GM12873 (cell line): ENCODE results near the gene L3MBTL4.

Source experiments
- TF ChIP-seq, protein P1 (sequence below): IDR thresholded peaks from 2 replicates; pipeline ENCODE4 v1.5.1; 2012; ENCODE audit warnings: low read depth, mild to moderate bottlenecking, moderate library complexity, low read length, control low read depth; ENCODE audit not compliant: insufficient read depth; ENCODE audit errors: missing control alignments

The L3MBTL4 gene

DNA sequence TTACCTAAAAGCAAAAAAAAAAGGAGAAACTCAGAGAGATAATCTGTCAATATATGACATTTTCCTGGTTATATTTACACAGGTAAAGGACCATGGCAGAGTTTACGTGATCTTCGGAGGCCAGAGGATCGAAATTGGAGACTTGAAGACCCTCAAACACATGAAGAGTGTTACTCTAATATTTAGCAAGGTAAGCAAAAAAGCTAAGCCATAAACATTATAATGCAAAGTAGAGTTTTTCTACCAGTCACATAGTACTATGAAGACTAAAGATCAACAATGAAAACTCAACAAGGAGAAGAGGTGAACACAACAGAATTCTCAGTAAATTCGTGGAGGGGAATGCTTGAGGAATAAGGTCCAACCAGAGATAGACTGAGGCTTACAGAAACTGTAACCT lies 78.5 kb downstream of the L3MBTL4 start:
- TF ChIP-seq, protein P1, sequence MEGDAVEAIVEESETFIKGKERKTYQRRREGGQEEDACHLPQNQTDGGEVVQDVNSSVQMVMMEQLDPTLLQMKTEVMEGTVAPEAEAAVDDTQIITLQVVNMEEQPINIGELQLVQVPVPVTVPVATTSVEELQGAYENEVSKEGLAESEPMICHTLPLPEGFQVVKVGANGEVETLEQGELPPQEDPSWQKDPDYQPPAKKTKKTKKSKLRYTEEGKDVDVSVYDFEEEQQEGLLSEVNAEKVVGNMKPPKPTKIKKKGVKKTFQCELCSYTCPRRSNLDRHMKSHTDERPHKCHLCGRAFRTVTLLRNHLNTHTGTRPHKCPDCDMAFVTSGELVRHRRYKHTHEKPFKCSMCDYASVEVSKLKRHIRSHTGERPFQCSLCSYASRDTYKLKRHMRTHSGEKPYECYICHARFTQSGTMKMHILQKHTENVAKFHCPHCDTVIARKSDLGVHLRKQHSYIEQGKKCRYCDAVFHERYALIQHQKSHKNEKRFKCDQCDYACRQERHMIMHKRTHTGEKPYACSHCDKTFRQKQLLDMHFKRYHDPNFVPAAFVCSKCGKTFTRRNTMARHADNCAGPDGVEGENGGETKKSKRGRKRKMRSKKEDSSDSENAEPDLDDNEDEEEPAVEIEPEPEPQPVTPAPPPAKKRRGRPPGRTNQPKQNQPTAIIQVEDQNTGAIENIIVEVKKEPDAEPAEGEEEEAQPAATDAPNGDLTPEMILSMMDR: no peak

DNA sequence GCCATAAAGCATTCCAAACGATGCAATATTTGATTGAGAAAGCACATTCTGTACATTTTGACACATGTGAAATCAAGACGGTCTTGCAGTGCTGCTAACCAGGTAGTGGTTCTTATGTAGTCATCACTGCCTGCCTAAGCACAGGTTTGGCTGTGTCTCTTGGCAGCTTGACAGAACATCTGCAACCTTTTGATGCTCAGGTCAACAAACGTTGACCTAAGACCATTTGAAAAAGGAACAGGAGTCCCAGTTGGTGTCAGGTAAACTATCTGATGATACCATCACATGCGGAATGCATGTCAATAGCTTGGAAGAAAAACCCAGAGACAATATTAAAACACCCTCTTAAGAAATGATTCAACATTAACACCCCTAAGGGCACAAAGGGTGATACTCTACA lies 80.7 kb downstream of the L3MBTL4 start:
- TF ChIP-seq, protein P1: no peak

DNA sequence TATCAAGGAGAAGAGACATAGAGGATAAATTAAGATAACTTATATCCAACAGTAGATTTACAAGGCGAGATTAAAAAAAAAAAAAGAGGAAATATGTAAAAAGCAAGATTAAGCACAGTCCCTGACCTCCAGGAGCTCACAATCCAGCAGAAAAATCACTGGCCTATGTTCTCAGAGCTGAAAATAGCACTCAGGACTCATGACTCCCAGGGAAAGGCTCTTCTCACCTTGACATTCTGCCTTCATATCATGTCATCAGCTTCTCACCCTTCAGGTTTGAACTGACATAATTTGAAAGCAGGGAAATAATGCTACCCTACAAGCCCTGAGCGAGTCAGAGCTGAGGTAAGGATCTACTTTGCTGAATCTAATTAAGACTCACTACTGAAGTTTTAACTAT lies 82.8 kb downstream of the L3MBTL4 start:
- TF ChIP-seq, protein P1: no peak

- TF ChIP-seq, protein P1: no peak
Measured at GRCh38 chr18:6330786-6331185, 83.9 kb downstream of the L3MBTL4 start.

GRCh38 chr18:6328621-6329010 lies 86.1 kb downstream of the L3MBTL4 start:
- TF ChIP-seq, protein P1: no peak

DNA sequence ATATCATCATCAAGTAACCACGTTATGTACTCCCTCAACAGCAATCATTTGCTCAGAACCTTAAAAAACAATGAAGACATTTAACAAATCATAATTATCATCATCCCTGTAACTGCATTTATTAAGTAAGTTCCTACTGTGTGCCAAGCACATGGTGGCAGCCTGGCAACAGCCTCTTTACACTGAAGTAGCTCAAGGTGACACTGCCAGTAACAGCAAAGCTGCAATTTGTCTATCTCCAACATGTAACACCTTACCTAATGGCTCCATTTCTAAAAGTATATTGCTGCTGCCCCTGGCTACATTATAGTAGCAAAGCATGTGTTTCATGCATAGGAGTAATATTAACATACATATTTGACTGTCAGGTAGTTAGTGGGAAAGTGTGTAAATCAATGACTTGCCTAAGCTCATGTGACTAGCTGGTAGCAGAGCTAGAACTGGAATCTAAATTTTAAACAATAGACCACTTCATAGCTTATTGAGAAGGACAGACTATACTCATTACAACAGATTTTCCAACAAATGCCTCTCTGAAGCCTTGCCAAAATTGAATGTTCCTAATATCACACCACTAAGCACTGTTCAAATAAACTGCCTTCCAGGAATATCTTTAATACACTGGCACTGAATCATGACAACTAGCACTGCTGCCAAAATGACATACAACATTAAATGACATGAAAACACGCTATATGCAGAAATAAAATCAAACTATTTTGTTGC lies 86.7 kb downstream of the L3MBTL4 start:
- TF ChIP-seq, protein P1: no peak

GRCh38 chr18:6327485-6327884 lies 87.2 kb downstream of the L3MBTL4 start:
- TF ChIP-seq, protein P1: no peak

DNA sequence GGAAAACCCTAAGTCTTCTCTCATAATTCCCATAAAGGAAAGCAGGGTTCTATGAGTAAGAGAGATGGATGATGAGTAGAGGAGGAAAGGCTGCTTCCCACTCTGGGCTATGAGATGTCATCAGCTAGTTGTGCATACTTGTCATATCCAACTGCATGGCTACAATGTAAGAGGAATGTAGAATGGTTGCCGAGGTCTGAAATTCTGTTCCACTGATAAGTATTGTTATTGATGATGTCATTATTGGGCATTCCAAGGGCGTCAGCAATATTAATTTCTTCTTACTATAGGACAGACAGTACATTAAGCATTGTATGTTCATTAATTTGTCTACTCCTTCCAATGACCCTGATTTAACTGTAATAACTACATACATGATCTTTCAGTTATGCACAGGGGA lies 88.1 kb downstream of the L3MBTL4 start:
- TF ChIP-seq, protein P1: no peak
